SU-DHL-6 (cell line): ENCODE results near the gene DLG4.
"Not testable (repeated sequence)": the region's sequence is repeated elsewhere in the genome, so short reads cannot be mapped to it uniquely, and the experiment has no call there.

Experiments
- H2AFZ ChIP-seq: fragments of 200-600 bp; sonication (generic); 2 replicates; pipeline ENCODE4 v1.6.1; 2014; ENCODE audit warnings: low read depth, mild to moderate bottlenecking, moderate library complexity, mixed read lengths, antibody characterized with exemption, low read length; ENCODE audit not compliant: severe bottlenecking
- H3F3A ChIP-seq: fragments of 200-600 bp; shearing (Covaris generic); 2 replicates; pipeline ENCODE4 v1.6.0; 2016; ENCODE audit warnings: antibody characterized with exemption, mild to moderate bottlenecking; ENCODE audit not compliant: insufficient read depth
- H3K27ac ChIP-seq: fragments of 200-600 bp; sonication (generic); 2 replicates; pipeline ENCODE4 v1.5.1; 2016; ENCODE audit warnings: low read depth, mild to moderate bottlenecking, low read length, moderate library complexity, mixed read lengths
- H3K27me3 ChIP-seq: fragments of 200-600 bp; sonication (generic), shearing (Covaris generic); 2 replicates; pipeline ENCODE4 v1.6.0; 2014; ENCODE audit warnings: mild to moderate bottlenecking, low read length
- H3K36me3 ChIP-seq: fragments of 200-600 bp; sonication (generic); 2 replicates; pipeline ENCODE4 v1.6.1; 2014; ENCODE audit warnings: mild to moderate bottlenecking, low read length, mixed read lengths
- H3K4me2 ChIP-seq: fragments of 300-600, 200-600 bp; shearing (Covaris generic), sonication (generic); 2 replicates; pipeline ENCODE4 v1.6.0; 2014; ENCODE audit warnings: low read length, low read depth, mild to moderate bottlenecking; ENCODE audit not compliant: poor library complexity, severe bottlenecking
- H3K4me3 ChIP-seq: fragments of 200-600 bp; sonication (generic); 2 replicates; pipeline ENCODE4 v1.5.1; 2014; ENCODE audit warnings: antibody characterized with exemption, low read length, mild to moderate bottlenecking, mixed read lengths; ENCODE audit not compliant: insufficient read depth, poor library complexity, severe bottlenecking
- H3K79me2 ChIP-seq: fragments of 200-600 bp; sonication (generic); 2 replicates; pipeline ENCODE4 v1.6.1; 2014; ENCODE audit warnings: mild to moderate bottlenecking, low read length, moderate library complexity; ENCODE audit not compliant: insufficient read depth
- H3K9ac ChIP-seq: fragments of 200-600 bp; sonication (generic); 2 replicates; pipeline ENCODE4 v1.7.0; 2014; ENCODE audit warnings: mild to moderate bottlenecking, low read length
- H3K9me2 ChIP-seq: fragments of 200-600 bp; sonication (generic); replicated peaks from 2 replicates; pipeline ENCODE4 v1.6.1; 2014; ENCODE audit warnings: low read length; ENCODE audit not compliant: insufficient read depth
- H3K9me3 ChIP-seq: fragments of 200-600 bp; sonication (generic); 2 replicates; pipeline ENCODE4 v1.6.1; 2014; ENCODE audit warnings: low read length, mixed read lengths; ENCODE audit not compliant: insufficient read depth
- H4K20me1 ChIP-seq: fragments of 200-600 bp; sonication (generic); 2 replicates; pipeline ENCODE4 v1.6.1; 2014; ENCODE audit warnings: low read depth, mild to moderate bottlenecking, antibody characterized with exemption, low read length, moderate library complexity, mixed read lengths
- CTCF ChIP-seq: fragments of 200-600 bp; sonication (generic); IDR thresholded peaks from one replicate; pipeline ENCODE4 v1.5.1; 2017; ENCODE audit warnings: antibody characterized with exemption, mild to moderate bottlenecking, low read length, moderate library complexity; ENCODE audit not compliant: insufficient read depth, poor library complexity, severe bottlenecking
- EZH2phosphoT487 ChIP-seq: fragments of 200-600 bp; sonication (generic), shearing (Covaris generic); conservative IDR thresholded peaks from 2 replicates; pipeline ENCODE4 v1.6.1; 2018; ENCODE audit warnings: mild to moderate bottlenecking, antibody characterized with exemption, low read length, moderate library complexity, mixed read lengths

Gene DLG4

DNA sequence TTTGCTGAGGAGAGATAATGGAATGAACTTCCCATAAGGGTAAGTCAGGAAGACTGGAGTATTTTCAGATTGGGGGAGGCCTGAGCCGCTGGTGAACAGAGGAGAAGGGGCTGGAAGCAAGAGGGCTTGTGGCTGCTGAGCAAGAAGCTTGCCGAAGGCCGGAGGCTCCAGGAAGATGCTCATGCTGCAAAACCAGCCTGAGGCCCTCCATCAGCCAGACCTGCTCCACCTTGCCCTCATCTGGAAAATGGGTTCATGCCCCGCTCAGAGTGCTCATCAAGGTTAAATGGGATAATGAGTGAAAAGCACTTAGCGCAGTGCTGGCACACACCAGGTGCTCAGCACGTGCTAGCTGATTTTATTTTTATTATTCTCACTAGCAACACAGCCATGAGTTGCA, 35.0 kb downstream of the DLG4 start:
- Histone ChIP-seq H3K36me3 (no peaks in the 10 kb centered on the region), H4K20me1 (no peaks in the 10 kb centered on the region), H3K79me2 (no peaks in the 10 kb centered on the region), H3K27me3 (no peaks in the 10 kb centered on the region), H3K9me2 (no peaks in the 10 kb centered on the region), H2AFZ (no peak overlapping the region), H3K27ac (no peak overlapping the region), H3K4me3 (no peak overlapping the region), H3K9ac (no peak overlapping the region), H3K9me3 (no peaks in the 10 kb centered on the region), H3K4me2 (no peak overlapping the region), H3F3A (no peaks in the 10 kb centered on the region)
- TF ChIP-seq CTCF (no peak), EZH2phosphoT487 (no peak)

DNA sequence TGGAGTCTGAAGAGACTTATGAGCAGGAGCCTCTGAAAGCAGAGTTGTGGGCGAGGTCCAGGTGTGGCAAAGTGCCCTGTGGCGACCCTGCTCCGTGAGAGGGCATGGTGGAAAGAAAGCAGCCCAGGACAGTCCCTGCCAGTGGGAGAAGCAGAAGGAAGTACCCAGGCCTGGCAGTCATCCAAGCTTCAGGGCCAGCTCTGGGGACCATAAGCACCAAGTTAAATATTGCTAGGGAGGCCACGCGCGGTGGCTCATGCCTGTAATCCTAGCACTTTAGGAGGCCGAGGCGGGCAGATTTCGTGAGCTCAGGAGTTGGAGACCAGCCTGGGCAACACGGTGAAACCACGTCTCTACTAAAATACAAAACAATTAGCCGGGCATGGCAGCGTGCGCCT, 35.5 kb downstream of the DLG4 start:
- Histone ChIP-seq H3K9me3 (no peaks in the 10 kb centered on the region), H3K27ac (no peak overlapping the region)

GRCh38 chr17:7183433-7184090, 36.1 kb downstream of the DLG4 start:
- no peaks in the 10 kb centered on the region for H3K27me3 ChIP-seq
- H3K9ac ChIP-seq: no peak overlapping the region
- no peak overlapping the region for H3K27ac ChIP-seq
- H3K4me3 ChIP-seq: no peak overlapping the region
- no peaks in the 10 kb centered on the region for H3K36me3 ChIP-seq
- no peaks in the 10 kb centered on the region for H4K20me1 ChIP-seq
- H3K79me2 ChIP-seq: no peaks in the 10 kb centered on the region
- no peaks in the 10 kb centered on the region for H3K9me3 ChIP-seq
- no peaks in the 10 kb centered on the region for H3F3A ChIP-seq
- no peaks in the 10 kb centered on the region for H3K9me2 ChIP-seq
- H2AFZ ChIP-seq: no peak overlapping the region
- TF ChIP-seq CTCF (no peak), EZH2phosphoT487 (no peak)
- no peak overlapping the region for H3K4me2 ChIP-seq

More for the DNA sequence above, 35.5 kb downstream of the DLG4 start:
- H4K20me1 ChIP-seq: no peaks in the 10 kb centered on the region
- TF ChIP-seq CTCF (no peak), EZH2phosphoT487 (no peak)
- H3K27me3 ChIP-seq: no peaks in the 10 kb centered on the region
- H3K9me2 ChIP-seq: no peaks in the 10 kb centered on the region
- H3K4me2 ChIP-seq: no peak overlapping the region
- no peaks in the 10 kb centered on the region for H3K36me3 ChIP-seq
- H3K79me2 ChIP-seq: no peaks in the 10 kb centered on the region
- H3F3A ChIP-seq: no peaks in the 10 kb centered on the region
- H3K4me3 ChIP-seq: no peak overlapping the region
- no peak overlapping the region for H3K9ac ChIP-seq
- no peak overlapping the region for H2AFZ ChIP-seq

DNA sequence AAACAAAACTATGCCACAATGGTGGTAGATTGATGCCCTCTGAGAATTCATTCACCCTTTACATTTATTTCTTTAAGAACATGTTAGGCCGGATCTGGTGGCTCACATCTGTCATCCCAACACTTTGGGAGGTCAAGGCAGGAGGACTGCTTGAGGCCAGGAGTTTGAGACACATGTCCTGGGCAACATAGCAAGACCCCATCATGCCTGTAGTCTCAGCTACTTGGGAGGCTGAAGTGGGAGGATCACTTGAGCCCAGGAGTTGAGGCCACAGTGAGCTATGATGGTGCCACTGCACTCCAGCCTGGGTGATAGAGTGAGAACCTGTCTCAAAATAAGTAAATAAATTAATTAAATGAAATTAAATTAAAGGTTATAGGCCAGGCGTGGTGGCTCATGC, 37.5 kb downstream of the DLG4 start:
- H3K9ac ChIP-seq, H2AFZ ChIP-seq: not testable (repeated sequence)

More for the DNA sequence above, 37.5 kb downstream of the DLG4 start:
- H3K9me2 ChIP-seq, H3K27ac ChIP-seq, H3K27me3 ChIP-seq, H4K20me1 ChIP-seq, H3F3A ChIP-seq, H3K9me3 ChIP-seq, H3K4me2 ChIP-seq, H3K36me3 ChIP-seq, H3K4me3 ChIP-seq, H3K79me2 ChIP-seq: not testable (repeated sequence)
